Fibroblast of peridontal ligament (primary cell): ENCODE data around the gene CHST14.
A peak's percentile ranks its signal among the peaks of the same experiment; 100 is the strongest.

Experiments
- DNase-seq: peaks from one replicate; pipeline ENCODE4 v3.0.0-alpha.2; 2010; ENCODE audit errors: extremely low read depth

The CHST14 gene

DNA sequence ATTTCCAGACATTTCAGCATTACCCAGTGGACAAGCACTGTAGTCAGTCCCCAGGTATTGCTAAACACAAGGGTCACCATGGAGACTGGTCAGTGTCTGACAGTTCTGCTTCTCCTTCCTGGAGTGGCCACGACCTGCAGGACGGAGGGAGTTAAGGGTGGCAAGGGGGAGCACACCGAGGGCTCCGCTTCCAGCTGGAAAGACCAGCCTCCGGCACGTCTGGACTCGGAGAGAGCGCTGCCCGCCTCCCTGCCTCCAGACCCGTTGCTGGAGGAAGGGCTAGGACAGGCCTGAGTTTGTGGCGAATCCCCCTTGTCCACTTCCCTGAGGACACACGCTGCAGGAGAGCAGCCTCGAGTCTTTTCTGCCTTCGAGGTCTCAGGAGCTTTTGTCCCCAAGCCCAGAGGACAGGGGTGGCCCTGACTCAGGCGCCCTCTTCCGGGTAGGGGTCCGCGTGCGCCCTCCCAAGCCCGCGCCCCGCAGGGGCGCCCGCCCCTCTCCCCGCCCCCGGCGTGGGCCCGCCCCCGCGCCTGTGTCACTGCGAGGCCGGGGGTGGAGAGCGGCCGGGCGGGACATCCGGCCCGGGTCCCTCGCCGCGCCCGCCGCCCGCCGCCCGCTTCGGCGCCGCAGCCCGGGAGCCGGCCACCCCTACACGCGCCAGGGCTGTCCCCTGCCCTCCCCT, at the start of gene CHST14:
Gene CHST14 (plus strand): TSS at position 562 of the 682 bp plus-strand sequence. CDS start 230 bp downstream, outside the sequence.
- DNase-seq, result peak; percentile 25

- peak; percentile 56 for DNase-seq
Measured at GRCh38 chr15:40421246-40422157, 49.3 kb upstream of the CHST14 start.

DNA sequence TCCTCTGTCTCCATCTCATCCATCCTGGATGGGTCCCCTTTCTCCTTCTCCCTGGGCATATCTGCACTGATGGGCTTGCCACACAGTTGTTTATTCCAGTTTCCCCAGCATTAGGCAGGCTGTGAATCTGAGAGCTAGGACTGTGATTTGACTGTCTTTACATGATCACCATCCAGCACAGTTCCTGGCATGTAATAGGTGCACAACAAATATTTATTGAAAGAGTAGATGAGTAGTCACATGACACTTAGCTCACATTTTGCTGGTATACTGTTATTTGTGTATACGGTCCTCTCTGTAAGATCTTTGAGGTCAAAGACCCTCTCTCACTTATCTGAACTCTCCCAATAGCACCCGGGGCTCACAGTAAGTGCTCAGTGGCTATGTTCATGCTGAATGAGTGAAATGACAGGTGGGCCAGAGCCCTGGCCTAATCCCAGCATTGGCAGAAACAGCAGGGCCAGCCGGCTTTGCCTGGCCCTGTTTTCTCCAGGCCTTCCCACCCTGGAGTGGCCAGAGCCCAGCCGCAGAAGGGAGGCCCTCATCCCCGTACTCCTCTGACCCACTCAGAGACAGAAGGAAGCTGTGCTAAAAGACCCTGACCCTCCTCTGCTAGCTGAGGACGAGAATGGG, 46.2 kb upstream of the CHST14 start:
- DNase-seq, result no peak

- no peak for DNase-seq
Measured at GRCh38 chr15:40425681-40426080, 45.1 kb upstream of the CHST14 start.

GRCh38 chr15:40427188-40427587, 43.6 kb upstream of the CHST14 start:
- no peak for DNase-seq

DNA sequence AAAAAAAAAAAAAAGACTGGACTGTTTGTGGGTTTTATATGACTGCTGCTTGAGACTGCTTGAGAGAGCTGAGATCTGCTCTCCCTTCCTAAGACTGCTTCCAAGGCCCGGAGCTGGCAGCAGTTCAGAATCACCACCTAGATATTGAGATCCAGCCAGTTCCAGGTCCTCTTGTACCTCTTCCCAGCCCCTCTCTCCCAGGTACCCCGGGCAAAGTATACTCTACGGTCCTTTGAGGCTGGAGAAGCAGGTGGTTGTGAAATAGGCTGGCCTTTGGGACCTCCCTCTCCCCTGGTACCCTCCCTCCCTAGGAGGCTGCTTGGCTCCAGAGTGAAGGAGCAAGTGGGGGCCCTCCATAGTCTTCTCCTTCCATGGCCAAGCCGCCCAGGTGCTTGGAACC, 42.6 kb upstream of the CHST14 start:
- no peak for DNase-seq

DNA sequence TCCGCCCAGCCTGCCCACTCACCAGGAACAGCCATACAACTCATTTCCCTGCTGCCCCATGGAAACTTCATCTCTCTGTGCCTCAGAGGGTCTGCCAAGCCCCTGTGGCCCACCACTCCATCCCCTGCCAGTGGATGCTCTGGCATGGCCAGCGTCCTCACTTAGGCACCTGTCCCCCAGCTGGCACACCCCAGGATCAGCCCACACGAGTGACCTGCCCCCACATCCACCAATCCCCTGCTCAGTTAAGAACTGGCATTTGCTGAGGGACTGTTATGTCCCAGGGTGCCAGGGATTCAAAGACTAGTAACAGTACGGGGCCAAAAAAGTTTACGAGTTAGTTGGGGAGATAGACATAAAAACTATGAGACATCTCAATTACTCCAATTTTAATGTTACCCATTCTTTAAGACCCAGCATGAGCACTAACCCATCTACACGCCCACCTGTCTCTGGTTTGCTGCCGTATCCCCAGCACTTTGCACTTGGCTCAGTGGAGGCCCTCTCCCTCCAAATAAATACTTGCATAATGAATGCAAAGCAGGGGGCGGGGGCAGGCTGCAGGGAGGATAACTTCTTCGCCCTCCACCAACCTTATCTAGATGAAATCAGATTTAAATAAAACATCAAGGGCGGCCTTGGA, 41.6 kb upstream of the CHST14 start:
- no peak for DNase-seq

DNA sequence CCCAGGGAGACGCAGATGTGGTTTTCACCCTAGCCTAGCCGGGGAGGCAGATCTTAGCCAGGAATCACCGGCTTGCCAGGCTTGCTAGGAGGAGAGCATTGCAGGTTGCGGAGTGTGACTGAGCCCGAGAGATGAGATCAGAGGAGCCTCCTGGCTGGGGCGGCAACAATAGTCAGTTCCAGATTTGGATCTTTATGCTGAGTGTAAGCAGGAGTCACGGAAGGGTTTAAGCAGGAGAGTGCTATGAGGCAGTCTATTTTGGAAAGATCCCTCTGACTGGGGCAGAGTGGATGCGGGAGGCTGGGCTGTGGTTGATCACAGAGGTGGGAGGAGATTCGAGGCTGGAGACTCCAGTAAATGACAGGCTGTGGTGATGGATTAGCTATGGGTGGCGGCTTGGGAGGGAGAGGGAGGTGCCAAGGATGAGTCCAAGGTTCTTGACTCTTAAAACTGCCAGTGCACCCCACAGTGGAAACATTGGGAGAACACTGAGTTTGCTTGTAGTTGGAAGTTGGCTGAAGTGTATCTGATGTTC, 40.4 kb upstream of the CHST14 start:
- DNase-seq, result peak; percentile 34

DNA sequence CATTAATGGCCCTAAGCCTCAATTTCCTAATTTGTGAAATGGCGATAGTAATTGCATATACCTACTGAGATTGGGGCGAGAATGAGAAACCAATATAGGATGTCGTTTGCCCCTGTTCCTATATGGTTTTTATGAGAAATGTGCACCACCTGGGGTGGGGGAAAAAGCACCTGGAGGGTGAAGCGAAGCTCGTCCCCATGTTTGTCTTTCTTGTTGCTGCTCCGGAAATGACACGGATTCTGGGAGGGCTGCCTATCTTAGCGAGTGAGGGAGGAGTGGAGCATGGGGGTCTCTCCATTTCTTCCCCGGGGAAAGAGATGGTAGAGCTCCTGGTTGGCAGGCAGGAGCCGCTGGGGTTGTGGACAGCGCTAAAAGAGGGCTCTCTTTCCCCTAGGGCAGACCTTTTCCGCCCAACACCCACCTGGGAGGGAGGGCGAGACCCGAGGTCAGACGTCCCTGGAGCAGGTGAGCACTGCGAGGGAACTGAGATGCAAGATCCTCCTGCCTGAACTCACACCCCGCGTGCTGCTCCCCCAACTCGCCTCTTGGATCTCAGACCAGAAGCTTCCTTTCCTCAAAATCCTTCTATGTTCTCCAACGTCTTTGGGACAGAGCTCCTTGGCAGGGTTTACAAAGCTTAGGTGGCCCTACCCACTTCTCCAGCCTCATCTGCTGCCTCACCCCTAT, 35.6 kb upstream of the CHST14 start:
- DNase-seq, result no peak

DNA sequence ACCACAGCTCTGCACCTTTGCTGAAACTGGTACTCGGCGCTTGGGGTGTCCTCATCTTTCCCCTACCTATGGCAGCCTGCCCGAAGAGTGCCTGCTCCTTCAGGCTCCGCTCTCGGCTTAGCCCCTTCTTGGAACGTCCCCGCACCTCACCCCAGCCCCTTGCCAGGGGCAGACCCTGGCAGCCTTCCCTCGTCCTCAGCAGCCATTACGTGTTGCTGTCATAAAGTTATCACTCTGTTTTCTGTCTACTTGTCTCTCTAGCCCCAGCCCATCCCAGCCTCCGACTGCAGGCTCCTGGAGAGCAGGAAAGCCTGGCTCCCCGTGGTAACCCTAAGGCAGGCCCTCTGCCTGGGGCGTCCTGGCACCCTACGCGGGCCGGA, 35.1 kb upstream of the CHST14 start:
- DNase-seq, result no peak

GRCh38 chr15:40436116-40436891, 34.5 kb upstream of the CHST14 start:
- no peak for DNase-seq

DNA sequence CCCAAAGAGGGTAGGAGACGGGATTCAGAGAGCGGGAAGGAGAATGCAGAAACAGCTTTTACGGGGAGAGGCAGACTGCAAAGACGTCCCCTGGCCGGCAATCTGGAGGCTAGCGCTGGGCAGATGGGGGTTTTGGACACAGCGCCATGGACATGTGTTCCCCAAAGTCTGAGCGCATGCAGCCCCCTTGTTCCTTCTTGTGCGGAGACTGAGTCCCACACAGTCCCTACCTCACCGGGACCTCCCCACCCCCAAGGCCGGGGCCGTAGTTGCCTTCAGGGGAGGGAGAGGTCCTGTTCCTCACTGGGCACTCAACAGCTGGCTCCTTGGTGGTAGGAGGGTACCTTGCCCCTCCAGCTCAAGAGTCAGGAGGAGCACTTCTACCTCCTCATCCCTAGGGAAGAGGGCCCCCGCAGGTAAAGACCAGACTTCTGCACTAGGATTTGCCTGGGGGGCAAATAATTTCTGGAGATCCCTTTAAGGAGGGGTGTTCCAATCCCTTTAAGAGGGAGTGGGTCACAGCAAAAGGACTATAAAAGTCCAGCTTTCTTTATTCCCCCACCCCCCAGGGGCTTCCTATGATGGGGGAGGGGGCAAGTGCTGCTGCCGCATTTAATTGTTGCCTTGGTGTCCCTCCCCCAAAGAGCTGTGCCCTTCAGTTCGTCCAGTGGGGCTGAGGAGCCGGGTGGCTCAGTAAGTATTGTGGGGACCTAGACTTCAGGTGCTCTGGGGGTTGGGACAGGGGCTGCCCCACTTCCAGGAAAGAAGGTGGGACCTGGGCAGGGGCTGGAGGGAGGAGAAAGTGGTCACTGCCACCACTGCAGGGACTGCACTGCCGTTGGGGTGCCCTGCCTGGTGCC, 33.7 kb upstream of the CHST14 start:
- DNase-seq, result no peak

DNA sequence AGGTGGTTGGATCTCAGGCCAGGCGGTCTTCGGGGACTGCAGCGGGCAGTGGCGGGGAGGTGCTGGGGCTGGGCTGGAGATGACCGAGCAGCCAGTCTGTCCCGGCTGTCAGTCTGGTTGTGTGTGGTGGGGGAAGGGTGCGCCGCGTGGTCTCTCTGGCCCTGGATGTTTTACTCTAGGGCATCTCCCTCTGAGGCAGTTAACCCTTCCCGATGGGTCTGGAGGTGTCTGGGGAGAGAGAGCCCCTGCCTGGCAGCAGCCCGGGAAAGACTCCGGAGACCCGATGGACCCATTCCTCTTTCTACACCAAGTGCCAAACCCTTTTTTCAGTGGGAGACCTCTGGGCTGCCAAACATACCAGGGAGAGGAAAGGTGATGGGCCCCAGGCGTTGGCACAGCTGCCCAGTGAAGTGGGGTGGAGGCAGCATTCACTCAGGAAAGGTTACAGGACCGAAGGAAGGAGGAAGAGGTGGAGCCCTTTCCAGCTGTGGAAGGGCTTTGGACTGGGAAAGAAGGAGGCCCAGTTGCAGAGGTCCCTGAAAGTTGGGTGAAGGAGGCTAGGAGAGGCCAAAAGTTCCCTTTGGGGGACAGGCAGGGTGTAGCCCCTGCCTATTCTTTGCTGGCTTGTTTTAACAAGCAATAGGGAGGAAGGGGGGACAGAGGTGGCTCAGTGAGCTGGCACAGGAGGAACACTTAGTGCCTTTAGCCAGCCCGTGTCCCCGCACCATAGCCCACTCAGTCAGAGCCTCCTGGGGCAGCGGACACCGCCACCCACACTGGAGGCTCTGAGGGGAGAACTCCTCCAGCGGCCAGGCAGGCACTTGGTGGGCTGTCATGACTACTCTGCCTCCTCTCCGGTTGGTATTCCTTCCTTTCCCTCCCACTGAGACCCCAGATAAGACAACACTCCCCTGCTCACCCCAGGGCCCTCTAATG, 32.8 kb upstream of the CHST14 start:
- no peak for DNase-seq

DNA sequence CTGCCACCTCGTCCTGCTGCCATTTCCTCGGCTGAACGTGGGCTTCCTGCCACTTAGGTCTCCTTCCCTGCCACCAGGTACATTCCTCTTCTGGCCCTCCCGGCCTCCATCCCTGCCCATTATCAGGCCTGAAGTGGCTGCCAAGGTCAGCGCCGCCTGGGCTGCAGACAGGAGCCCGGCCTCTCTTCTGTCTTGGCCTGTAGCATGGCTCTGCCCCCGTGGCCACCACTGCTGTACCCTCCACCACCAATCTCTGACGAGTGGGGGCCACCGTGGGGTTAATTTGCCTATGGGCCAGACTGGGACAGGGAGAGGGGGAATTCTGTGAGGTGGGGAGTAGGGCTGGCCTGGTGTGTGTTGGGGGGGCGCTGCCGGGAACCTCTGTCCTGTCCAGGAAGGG, 32.1 kb upstream of the CHST14 start:
- DNase-seq, result no peak

GRCh38 chr15:40439461-40439959, 31.3 kb upstream of the CHST14 start:
- no peak for DNase-seq

DNA sequence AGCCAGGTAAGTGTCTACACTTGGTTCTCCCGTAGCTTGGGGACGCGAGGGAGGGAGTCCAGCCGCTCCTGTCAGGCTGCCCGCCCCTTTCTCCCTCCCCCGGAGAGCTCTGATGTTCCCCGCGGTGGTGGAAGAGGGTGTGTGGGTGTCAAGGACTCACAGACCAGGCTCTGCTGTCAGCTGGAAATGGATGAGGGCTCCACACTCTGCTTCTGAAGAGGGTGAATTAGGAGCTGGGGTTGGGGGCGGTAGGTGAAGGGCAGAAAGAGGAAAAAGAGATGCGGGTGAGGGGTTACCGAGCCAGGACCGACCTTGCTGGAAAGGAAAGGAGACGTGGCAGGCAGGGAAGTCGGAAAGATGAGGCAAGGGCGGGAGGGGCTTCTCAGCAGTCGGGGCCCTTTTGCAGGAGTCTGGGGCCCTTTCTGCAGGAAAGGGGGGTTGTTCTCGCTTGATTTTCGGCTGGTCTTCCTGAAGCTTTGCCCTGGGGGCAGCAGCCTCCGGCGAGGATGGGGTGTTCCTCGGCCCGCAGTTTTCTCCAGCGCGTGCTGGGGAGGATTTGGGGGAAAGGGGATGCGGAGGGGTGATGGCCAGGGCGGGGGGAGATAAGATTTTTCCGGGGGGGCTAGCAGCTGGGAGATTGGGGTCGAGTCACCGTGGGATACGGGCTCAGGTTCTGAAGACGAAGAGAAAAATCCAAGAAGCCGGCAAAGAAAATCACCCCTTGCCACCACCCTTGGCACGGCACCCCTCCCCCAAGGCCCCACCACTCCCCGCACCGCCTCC, 30.6 kb upstream of the CHST14 start:
- peak; percentile 12 for DNase-seq
